ENCODE measurements around the gene RBP2. TPM values are rescaled to one million over a fixed set of nuclear protein-coding genes. Genes with fewer than 3 reads are reported as not detected.
A peak's percentile ranks its signal among the peaks of the same experiment; 100 is the strongest.

RBP2 gene
- total and polyA plus RNA-seq, 9 of the 15 experiments (the other 6 are each of a cell fraction or from before 2014, with no cell fraction given): not detected

- intact Hi-C loops (cut with micrococcal nuclease): no loop called here
- ATAC-seq (peak; percentile 72), DNase-seq (ENCODE audit: extremely low read depth in 1 of 4, low spot score in 3 of 4) (peak in 1 of 4 experiments; percentile 13), FAIRE-seq (no peak)
- no TSS peak for BruUV-seq (replicated peaks)
- CTCF ChIA-PET (ENCODE audit: low intra/inter-chr PET ratio): no interaction called here
- TF ChIP-seq REST (IDR thresholded peaks at IDR 0.05; ENCODE audit: borderline replicate concordance) (0 out of 2 replicates have a peak, but pooled peaks have one; percentile 6), REST (CRISPR knock-in tag; IDR thresholded peaks at IDR 0.05; ENCODE audit: low read depth) (no peak), CTCF (IDR thresholded peaks at IDR 0.05 in 2 of 3, conservative IDR thresholded peaks at IDR 0.05 in 1 of 3; ENCODE audit: insufficient read depth in 2 of 3, low read depth in 1 of 3, low read length in 3 of 3) (peak in 2 of 3 experiments; percentile 13 to 41; a peak in 2 of 6 replicates), NFXL1 (CRISPR knock-in tag; IDR thresholded peaks at IDR 0.05) (no peak), RAD21 (CRISPR knock-in tag; conservative IDR thresholded peaks at IDR 0.05 in 1 of 2, IDR thresholded peaks at IDR 0.05 in 1 of 2) (peak; percentile 19 to 43; a peak in 3 of 4 replicates), TCF3 (CRISPR knock-in tag; IDR thresholded peaks at IDR 0.05) (no peak), PPARD (CRISPR knock-in tag; IDR thresholded peaks at IDR 0.05) (no peak), CBX8 (IDR thresholded peaks at IDR 0.05; ENCODE audit: borderline replicate concordance, extremely low read depth, low read depth, low read length, poor library complexity, severe bottlenecking) (no peak), HNRNPL (IDR thresholded peaks at IDR 0.05; ENCODE audit: low read depth, low read length) (no peak), ZNF512 (tag; IDR thresholded peaks at IDR 0.05) (no peak)
- H3K9me3 ChIP-seq (replicated peaks; ENCODE audit: control insufficient read depth, insufficient read depth, low read depth, low read length): no peaks in the 10 kb centered on the region
- H3K27ac ChIP-seq (ENCODE audit: extremely low read depth, low read depth, low read length): no peak overlapping the region
- H3K79me2 ChIP-seq (ENCODE audit: control insufficient read depth, insufficient read depth, low read length): no peaks in the 10 kb centered on the region
- no peak overlapping the region for H3K4me3 ChIP-seq
- no peak overlapping the region for H3K4me2 ChIP-seq (ENCODE audit: insufficient read depth, low read length)
- WGBS (ENCODE audit: insufficient coverage, low coverage, missing lambda C conversion rate): 0% methylated on average over 2 of the region's 2 CpGs
- H3K36me3 ChIP-seq (ENCODE audit: control insufficient read depth, insufficient read depth, low read length): no peaks in the 10 kb centered on the region
- no peak overlapping the region for H3K9ac ChIP-seq (ENCODE audit: insufficient read depth in 1 of 2, low read depth in 2 of 2, low read length in 2 of 2)
- in situ Hi-C loops (cut with MboI): no loop called here
- no peaks in the 10 kb centered on the region; a peak in 1 of 5 replicates for H3K4me1 ChIP-seq (replicated peaks in 1 of 2; ENCODE audit: control insufficient read depth in 2 of 2, insufficient read depth in 2 of 2, low read length in 2 of 2)
- POLR2A ChIA-PET: no interaction called here
- peaks cover 2% of the 10 kb centered on the region in 2 experiments; a peak in 3 of 5 replicates for H3K27me3 ChIP-seq (ENCODE audit: control insufficient read depth in 2 of 2, insufficient read depth in 2 of 2, low read length in 2 of 2)
- H3K9me1 ChIP-seq (ENCODE audit: control insufficient read depth, insufficient read depth, low read length): no peaks in the 10 kb centered on the region
- no peaks in the 10 kb centered on the region for H4K20me1 ChIP-seq (replicated peaks; ENCODE audit: control insufficient read depth, insufficient read depth, low read length)
- no peak overlapping the region for H2AFZ ChIP-seq (ENCODE audit: low read depth, low read length)
Observed at GRCh38 chr3:139506766-139507165, 30.4 kb upstream of the RBP2 start.

Data from K562 (cell line).